ENCODE results near the gene ALKBH8. TPM values are rescaled to one million over a fixed set of nuclear protein-coding genes. Genes with fewer than 3 reads are reported as not detected.
"Not testable (repeated sequence)": the region's sequence is repeated elsewhere in the genome, so short reads cannot be mapped to it uniquely, and the experiment has no call there.

The ALKBH8 gene
- total and polyA plus RNA-seq, 4 experiments from 2014 or later, result 3.5 to 15.2 (median 13.2) TPM

DNA sequence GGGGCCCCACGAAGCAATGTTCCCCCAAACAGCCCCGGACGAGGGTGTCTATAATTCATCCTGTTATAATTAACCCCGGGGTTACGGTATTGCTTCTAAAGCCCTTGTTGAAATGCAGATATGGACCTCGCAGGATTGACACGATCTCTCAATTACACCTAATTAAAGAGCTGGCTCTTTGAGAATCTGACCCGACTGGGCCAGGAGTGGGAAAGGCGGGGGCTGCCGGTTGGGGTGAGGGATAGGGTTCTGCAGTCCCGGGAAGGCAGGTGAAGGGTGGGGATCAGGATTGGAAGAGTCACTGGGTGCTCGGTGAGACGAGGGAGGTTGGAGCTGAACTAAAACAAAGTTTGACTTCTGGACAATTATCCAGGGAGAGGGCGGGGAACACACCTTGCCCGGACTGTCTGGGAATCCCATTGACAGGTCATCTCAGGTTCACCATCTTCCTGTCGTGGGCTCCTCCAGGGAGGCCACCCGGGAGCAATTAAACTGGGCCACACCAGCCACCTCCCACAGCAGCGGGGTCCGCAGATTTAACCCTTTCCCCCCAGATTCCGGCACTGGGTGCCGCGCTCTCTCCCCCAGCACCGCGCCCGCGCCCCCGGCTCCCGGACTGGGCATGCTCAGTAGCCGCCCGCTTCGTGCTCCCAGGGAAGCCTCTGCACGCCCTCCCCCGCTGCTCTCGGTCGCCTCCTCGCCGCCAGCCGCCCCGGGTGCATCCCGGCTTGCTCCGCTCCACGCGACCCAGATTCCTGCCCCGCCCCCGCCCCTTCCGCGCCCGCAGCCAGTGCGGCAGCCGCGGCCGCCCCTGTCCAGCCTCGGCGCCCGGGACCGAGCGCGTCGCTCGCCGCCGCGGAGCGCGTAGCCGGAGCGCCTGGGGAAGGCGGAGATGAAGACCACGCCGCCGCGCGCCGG is 25.2 kb upstream of the ALKBH8 start, which contains the start of gene ELMOD1:
ELMOD1 (plus strand) TSS at position 688 of the 918 bp plus-strand sequence. CDS start 27,043 bp downstream, outside the sequence.
- ChIA-PET CTCF (ENCODE audit: partially characterized antibody) (interaction anchor here (0.6 to 1.5 kb wide), 3 partner anchors 11 to 27 kb away, joined by 3 to 4 read pairs (median 4); no protein-coding TSS in a partner anchor), POLR2A (ENCODE audit: partially characterized antibody) (interaction anchor here (0.6 to 1.0 kb wide), 3 partner anchors 11 to 445 kb away, joined by 3 to 4 read pairs (median 3); no protein-coding TSS in a partner anchor)
- Histone ChIP-seq H3K36me3 (ENCODE audit: insufficient read depth, low read length) (no peaks in the 10 kb centered on the region), H3K27me3 (ENCODE audit: insufficient read depth, low read length) (peaks cover 22% of the 10 kb centered on the region), H3K4me3 (ENCODE audit: low read length in 2 of 2) (peak within 1 kb of the TSS; percentile 27 to 54), H3K9me3 (ENCODE audit: control insufficient read depth in 1 of 2, low read length in 2 of 2) (no peaks in the 10 kb centered on the region), H3K27ac (ENCODE audit: low read depth, low read length) (no peak within 1 kb of the TSS), H3K4me1 (ENCODE audit: insufficient read depth, low read length) (peaks cover 19% of the 10 kb centered on the region)
- peak within 1 kb of the TSS; percentile 83 to 97 (median 90) for H3K4me3 Mint-ChIP-seq
- peaks cover 58 to 70% of the 10 kb centered on the region in 2 donors for H3K27me3 Mint-ChIP-seq
- intact Hi-C loops (cut with micrococcal nuclease), result no loop called here
- peaks cover 0 to 4% (median 2%) of the 10 kb centered on the region in 8 donors for H3K9me3 Mint-ChIP-seq
- H3K27ac Mint-ChIP-seq, result peak within 1 kb of the TSS in 5 of 7 donors; percentile 1 to 80 (median 54)
- peaks cover 18 to 36% (median 28%) of the 10 kb centered on the region in 4 donors for H3K4me1 Mint-ChIP-seq
- peak in 4 of 5 donors; percentile 17 to 33 (median 28) for DNase-seq
- peaks cover 0 to 3% of the 10 kb centered on the region in 2 donors for H3K36me3 Mint-ChIP-seq

DNA sequence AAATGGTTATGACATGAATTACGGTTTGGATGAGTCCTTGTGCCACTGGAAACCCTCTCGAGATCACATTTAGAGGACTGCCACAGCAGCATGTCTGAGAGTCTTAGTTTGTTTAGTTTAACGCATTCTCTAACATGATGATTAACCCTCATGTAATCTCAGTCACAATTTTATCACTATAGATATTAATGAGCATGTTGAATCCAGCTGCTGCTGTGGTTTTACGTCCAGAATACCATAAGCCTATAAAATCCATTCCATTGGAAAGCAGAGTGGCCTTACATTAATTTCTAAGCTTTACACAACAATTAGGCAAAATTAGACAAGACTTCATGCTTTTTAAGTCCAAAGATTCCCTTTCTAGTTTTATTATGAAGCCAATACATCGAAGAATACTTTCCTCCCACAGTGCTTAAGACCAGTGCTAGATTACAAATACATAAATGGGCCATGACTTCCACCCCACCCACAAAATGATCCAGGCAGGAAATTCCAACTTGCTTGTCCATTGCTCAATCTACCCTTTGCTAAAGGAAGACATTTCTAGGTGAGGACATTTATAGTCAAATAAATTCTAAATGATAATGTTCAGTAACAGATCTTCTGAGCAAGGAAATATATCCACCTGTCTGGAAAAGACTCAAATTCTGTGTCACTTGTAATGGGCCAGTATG is 21.9 kb upstream of the ALKBH8 start:
- intact Hi-C loops (cut with micrococcal nuclease), result no loop called here
- peaks cover 15% of the 10 kb centered on the region for H3K4me1 ChIP-seq (ENCODE audit: insufficient read depth, low read length)
- H3K27ac ChIP-seq (ENCODE audit: low read depth, low read length), result no peak overlapping the region
- H3K4me3 Mint-ChIP-seq, result no peak overlapping the region
- DNase-seq, result no peak
- peaks cover 49 to 70% of the 10 kb centered on the region in 2 donors for H3K27me3 Mint-ChIP-seq
- H3K36me3 Mint-ChIP-seq, result peaks cover 0 to 3% of the 10 kb centered on the region in 2 donors
- CTCF ChIA-PET (ENCODE audit: partially characterized antibody), result interaction anchor here (0.5 kb wide), 1 partner anchor 11 kb away, joined by 6 read pairs; no protein-coding TSS in a partner anchor
- H3K4me1 Mint-ChIP-seq, result peaks cover 14 to 30% (median 23%) of the 10 kb centered on the region in 4 donors
- peaks cover 0 to 4% (median 2%) of the 10 kb centered on the region in 8 donors for H3K9me3 Mint-ChIP-seq
- peaks cover 23% of the 10 kb centered on the region for H3K27me3 ChIP-seq (ENCODE audit: insufficient read depth, low read length)
- no peaks in the 10 kb centered on the region for H3K9me3 ChIP-seq (ENCODE audit: control insufficient read depth in 1 of 2, low read length in 2 of 2)
- H3K4me3 ChIP-seq (ENCODE audit: low read length in 2 of 2), result no peak overlapping the region
- POLR2A ChIA-PET (ENCODE audit: partially characterized antibody), result no interaction called here
- H3K27ac Mint-ChIP-seq, result no peak overlapping the region
- no peaks in the 10 kb centered on the region for H3K36me3 ChIP-seq (ENCODE audit: insufficient read depth, low read length)

DNA sequence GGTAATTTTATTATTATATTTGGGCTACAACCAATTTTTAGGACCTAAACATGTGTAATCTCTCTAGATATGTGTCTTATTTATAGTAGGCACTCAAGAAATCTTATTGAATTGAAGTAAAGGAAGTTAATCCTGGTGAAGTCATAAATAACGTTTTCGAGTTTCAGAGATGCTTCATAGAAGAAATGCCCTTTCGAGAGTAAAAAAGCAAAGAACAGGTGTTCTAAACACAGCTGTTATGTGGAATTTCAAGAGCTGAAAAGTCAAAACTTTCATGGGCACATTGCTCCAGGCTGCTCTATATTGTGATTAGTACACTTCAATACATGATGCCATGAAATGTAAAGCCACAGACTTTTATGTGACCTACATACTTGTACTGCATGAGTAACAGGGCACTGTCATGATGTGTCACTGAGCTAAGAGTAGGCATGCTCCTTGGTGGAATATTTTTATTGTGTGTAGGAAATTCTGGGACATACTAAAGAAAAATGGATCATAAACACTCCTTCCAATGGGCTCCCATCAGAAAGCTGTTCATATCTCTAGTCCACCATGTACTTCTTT is 18.2 kb upstream of the ALKBH8 start:
- no peak overlapping the region for H3K27ac Mint-ChIP-seq
- H3K36me3 Mint-ChIP-seq, result no peaks in the 10 kb centered on the region
- Histone ChIP-seq H3K27ac (ENCODE audit: low read depth, low read length) (no peak overlapping the region), H3K9me3 (ENCODE audit: control insufficient read depth in 1 of 2, low read length in 2 of 2) (no peaks in the 10 kb centered on the region), H3K27me3 (ENCODE audit: insufficient read depth, low read length) (peaks cover 5% of the 10 kb centered on the region), H3K4me1 (ENCODE audit: insufficient read depth, low read length) (no peaks in the 10 kb centered on the region), H3K4me3 (ENCODE audit: low read length in 2 of 2) (no peak overlapping the region), H3K36me3 (ENCODE audit: insufficient read depth, low read length) (no peaks in the 10 kb centered on the region)
- H3K27me3 Mint-ChIP-seq, result peaks cover 37 to 50% of the 10 kb centered on the region in 2 donors
- peaks cover 0 to 9% (median 3%) of the 10 kb centered on the region in 8 donors for H3K9me3 Mint-ChIP-seq
- ChIA-PET CTCF (ENCODE audit: partially characterized antibody) (interaction anchor here (1.1 to 1.2 kb wide), 2 partner anchors 17 to 18 kb away, joined by 3 read pairs; partner anchors contain the start of gene ALKBH8), POLR2A (ENCODE audit: partially characterized antibody) (no interaction called here)
- no peaks in the 10 kb centered on the region for H3K4me1 Mint-ChIP-seq
- H3K4me3 Mint-ChIP-seq, result no peak overlapping the region
- no peak for DNase-seq
- intact Hi-C loops (cut with micrococcal nuclease), result no loop called here

DNA sequence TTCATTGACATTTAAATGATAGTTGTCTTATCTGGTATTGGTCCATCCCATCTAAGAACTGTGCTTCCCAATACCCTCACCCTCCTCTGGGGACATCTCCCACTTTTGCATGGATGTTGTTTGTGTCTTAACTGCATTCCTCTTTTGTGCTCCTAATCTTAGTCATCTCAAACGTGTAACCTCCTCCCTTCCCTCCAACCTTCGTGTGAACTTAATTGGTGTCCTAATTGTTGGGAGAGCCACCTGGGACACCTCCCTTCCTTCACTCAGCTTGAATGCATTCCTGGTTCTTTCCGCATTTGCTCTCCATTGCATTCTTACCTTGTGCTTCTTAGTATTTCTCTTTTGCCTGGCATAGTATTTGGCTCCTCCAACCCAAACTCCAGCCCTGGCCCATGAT is 15.6 kb upstream of the ALKBH8 start:
- DNase-seq, result no peak
- H3K4me1 Mint-ChIP-seq, result no peaks in the 10 kb centered on the region
- ChIA-PET POLR2A (ENCODE audit: partially characterized antibody) (no interaction called here), CTCF (ENCODE audit: partially characterized antibody) (interaction anchor here (1.6 kb wide), 1 partner anchor 108 kb away, joined by 6 read pairs; no protein-coding TSS in a partner anchor)
- H3K36me3 Mint-ChIP-seq, result no peaks in the 10 kb centered on the region
- H3K27ac Mint-ChIP-seq, result no peak overlapping the region
- Histone ChIP-seq H3K4me1 (ENCODE audit: insufficient read depth, low read length) (no peaks in the 10 kb centered on the region), H3K9me3 (ENCODE audit: control insufficient read depth in 1 of 2, low read length in 2 of 2) (no peaks in the 10 kb centered on the region), H3K27me3 (ENCODE audit: insufficient read depth, low read length) (peaks cover 5% of the 10 kb centered on the region), H3K27ac (ENCODE audit: low read depth, low read length) (no peak overlapping the region), H3K36me3 (ENCODE audit: insufficient read depth, low read length) (no peaks in the 10 kb centered on the region), H3K4me3 (ENCODE audit: low read length in 2 of 2) (no peak overlapping the region)
- no peak overlapping the region for H3K4me3 Mint-ChIP-seq
- H3K9me3 Mint-ChIP-seq, result peaks cover 0 to 6% (median 2%) of the 10 kb centered on the region in 8 donors
- peaks cover 16 to 32% of the 10 kb centered on the region in 2 donors for H3K27me3 Mint-ChIP-seq
- intact Hi-C loops (cut with micrococcal nuclease), result no loop called here

DNA sequence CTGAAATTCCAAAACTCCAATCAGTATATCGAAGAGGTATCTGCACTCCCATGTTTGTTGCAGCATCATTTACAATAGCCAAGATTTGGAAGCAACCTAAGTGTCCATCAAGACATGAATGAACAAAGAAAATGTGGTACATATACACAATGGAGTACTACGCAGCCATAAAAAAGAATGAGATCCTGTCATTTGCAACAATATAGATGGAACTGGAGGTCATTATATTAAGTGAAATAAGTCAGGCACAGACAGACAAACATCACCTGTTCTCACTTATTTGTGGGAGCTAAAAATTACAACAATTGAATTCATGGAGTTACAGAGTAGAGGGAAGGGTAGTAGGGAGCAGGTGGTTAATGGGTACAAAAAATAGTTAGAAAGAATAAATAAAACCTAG is 13.6 kb upstream of the ALKBH8 start:
- H3K27me3 ChIP-seq (ENCODE audit: insufficient read depth, low read length); H3K36me3 ChIP-seq (ENCODE audit: insufficient read depth, low read length); H3K9me3 Mint-ChIP-seq; H3K27ac Mint-ChIP-seq; H3K4me1 ChIP-seq (ENCODE audit: insufficient read depth, low read length); intact Hi-C loops (cut with micrococcal nuclease); POLR2A ChIA-PET (ENCODE audit: partially characterized antibody); DNase-seq; H3K4me1 Mint-ChIP-seq; H3K27ac ChIP-seq (ENCODE audit: low read depth, low read length); H3K9me3 ChIP-seq (ENCODE audit: control insufficient read depth in 1 of 2, low read length in 2 of 2); H3K4me3 Mint-ChIP-seq; H3K36me3 Mint-ChIP-seq; H3K4me3 ChIP-seq (ENCODE audit: low read length in 2 of 2): not testable (repeated sequence)
- CTCF ChIA-PET (ENCODE audit: partially characterized antibody), result interaction anchor here (1.0 to 1.3 kb wide), 4 partner anchors 11 to 192 kb away, joined by 3 to 4 read pairs (median 3); partner anchors contain the start of gene ALKBH8
- H3K27me3 Mint-ChIP-seq, result peaks cover 7 to 21% of the 10 kb centered on the region in 2 donors

DNA sequence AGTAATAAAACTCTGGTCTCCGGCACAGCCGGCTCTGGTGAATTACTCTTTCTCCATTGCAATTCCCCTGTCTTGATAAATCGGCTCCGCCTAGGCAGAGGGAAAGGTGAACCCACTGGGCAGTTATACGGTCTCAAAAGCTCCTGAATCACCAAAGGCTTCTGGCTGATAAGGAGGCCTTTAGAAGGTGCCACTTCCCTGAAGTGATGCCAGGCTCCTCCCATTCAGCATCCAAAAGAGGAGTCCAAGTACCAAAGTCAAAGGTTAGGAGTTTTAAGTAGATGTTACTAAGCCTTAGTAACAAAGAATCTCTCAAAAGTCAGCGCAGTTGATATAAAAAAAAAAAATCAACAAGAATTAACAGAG is 11.8 kb upstream of the ALKBH8 start:
- no peak for DNase-seq
- H3K9me3 ChIP-seq (ENCODE audit: control insufficient read depth in 1 of 2, low read length in 2 of 2), result no peaks in the 10 kb centered on the region
- H3K27me3 ChIP-seq (ENCODE audit: insufficient read depth, low read length), result no peaks in the 10 kb centered on the region
- Mint-ChIP-seq H3K27ac (no peak overlapping the region), H3K4me1 (no peaks in the 10 kb centered on the region), H3K27me3 (peaks cover 7 to 11% of the 10 kb centered on the region in 2 donors), H3K4me3 (no peak overlapping the region), H3K36me3 (no peaks in the 10 kb centered on the region), H3K9me3 (peaks cover 0 to 6% (median 2%) of the 10 kb centered on the region in 8 donors)
- H3K27ac ChIP-seq (ENCODE audit: low read depth, low read length), result no peak overlapping the region
- POLR2A ChIA-PET (ENCODE audit: partially characterized antibody), result no interaction called here
- CTCF ChIA-PET (ENCODE audit: partially characterized antibody), result interaction anchor here (1.0 to 6.2 kb wide), 7 partner anchors 10 to 111 kb away, joined by 3 to 40 read pairs (median 4); partner anchors contain the start of gene ALKBH8
- intact Hi-C loops (cut with micrococcal nuclease), result no loop called here
- H3K4me3 ChIP-seq (ENCODE audit: low read length in 2 of 2), result no peak overlapping the region
- no peaks in the 10 kb centered on the region for H3K4me1 ChIP-seq (ENCODE audit: insufficient read depth, low read length)
- no peaks in the 10 kb centered on the region for H3K36me3 ChIP-seq (ENCODE audit: insufficient read depth, low read length)
